Prostate gland (tissue), 2 donors: ENCODE results near the gene APLF. TPM values are rescaled to one million over a fixed set of nuclear protein-coding genes. Genes with fewer than 3 reads are reported as not detected.

ENCODE experiments used
- DNase-seq: peaks from one replicate; pipeline ENCODE4 v3.0.0-alpha.2; 2019; ENCODE audit warnings: low spot score
- H3K27ac ChIP-seq, 2 donors: fragments of 200-600 bp; sonication (generic); 2 replicates each; pipeline ENCODE4 v1.5.1; 2017 to 2019
- H3K27me3 ChIP-seq: fragments of 200-600 bp; sonication (generic); replicated peaks from 2 replicates; pipeline ENCODE4 v1.5.1; 2019; ENCODE audit not compliant: insufficient read depth
- H3K36me3 ChIP-seq, 2 donors: fragments of 200-600 bp; sonication (generic); 1 replicate in 1 of 2; 2 replicates in 1 of 2; pipeline versions ENCODE4 v1.5.1 to v1.8.1; 2017 to 2019
- H3K4me1 ChIP-seq: fragments of 200-600 bp; sonication (generic); replicated peaks from 2 replicates; pipeline ENCODE4 v1.5.1; 2019
- H3K4me3 ChIP-seq, 2 donors: fragments of 200-600 bp; sonication (generic); 2 replicates each; pipeline ENCODE4 v1.5.1; 2017 to 2019
- H3K9me3 ChIP-seq: fragments of 200-600 bp; sonication (generic); 2 replicates; pipeline ENCODE4 v1.5.1; 2017
- CTCF ChIP-seq, 4 experiments: fragments of 200-600 bp in 2 of 4; fragments of 450-650 bp in 2 of 4; sonication (generic) in 2 of 4; IDR thresholded peaks; 1 replicate in 3 of 4; 2 replicates in 1 of 4; pipeline ENCODE4 v1.5.1; 2016 to 2019; ENCODE audit warnings: antibody characterized with exemption in 4 of 4, mild to moderate bottlenecking in 2 of 4, moderate library complexity in 2 of 4
- POLR2A ChIP-seq: fragments of 450-650 bp; IDR thresholded peaks from one replicate; pipeline ENCODE4 v1.6.1; 2016; ENCODE audit warnings: antibody characterized with exemption, mild to moderate bottlenecking
- POLR2AphosphoS5 ChIP-seq: sonication (generic); formaldehyde crosslinking; IDR thresholded peaks from one replicate; pipeline ENCODE4 v1.6.1; 2017; ENCODE audit warnings: antibody characterized with exemption
- WGBS: methylation state at CpG from one replicate; pipeline ENCODE4 v1.1.5; 2018; 5-methylcytosine and 5-hydroxymethylcytosine counted together
- intact Hi-C: fragments of 100-400 bp; cut with DNase I; formaldehyde crosslinking; loops from one replicate; pipeline ENCODE4 v1.14.2; 2022
- total RNA-seq, 2 donors: library from RNA; depleted of rRNA; stranded (reverse); fragments of >200 nt; gene quantifications; one replicate each; pipeline ENCODE4 v1.1.0, GENCODE V29; 2016

Gene APLF
- total RNA-seq, 2 donors from 2014 or later = 7.3 to 10.2 TPM

- intact Hi-C loops = no loop called here
- H3K9me3 ChIP-seq = no peaks in the 10 kb centered on the region
- H3K36me3 ChIP-seq = no peaks in the 10 kb centered on the region
- no peak overlapping the region for H3K4me3 ChIP-seq
- DNase-seq = no peak
- H3K27ac ChIP-seq = no peak overlapping the region
- TF ChIP-seq POLR2AphosphoS5 (no peak), CTCF (IDR thresholded peaks at IDR 0.05) (no peak), POLR2A (no peak)
- 81% methylated on average over 7 of the region's 7 CpGs for WGBS
- peaks cover 3% of the 10 kb centered on the region for H3K4me1 ChIP-seq
- no peaks in the 10 kb centered on the region for H3K27me3 ChIP-seq
These were observed 2.1 kb upstream of the APLF start for GRCh38 chr2:68465081-68465916.

GRCh38 chr2:68466361-68466777, 1.0 kb upstream of the APLF start:
- peaks cover 3% of the 10 kb centered on the region for H3K4me1 ChIP-seq

GRCh38 chr2:68466778-68467076, 658 bp upstream of the APLF start:
- H3K27ac ChIP-seq = peak overlapping the region; percentile 83 to 89
- H3K27me3 ChIP-seq = no peaks in the 10 kb centered on the region
- no peak for DNase-seq
- WGBS = under 1% methylated on average over 18 of the region's 18 CpGs
- intact Hi-C loops = no loop called here
- no peaks in the 10 kb centered on the region for H3K36me3 ChIP-seq
- H3K4me3 ChIP-seq = peak overlapping the region; percentile 56 to 69
- H3K9me3 ChIP-seq = no peaks in the 10 kb centered on the region
- TF ChIP-seq POLR2A (no peak), POLR2AphosphoS5 (no peak), CTCF (IDR thresholded peaks at IDR 0.05) (no peak)
- peaks cover 3% of the 10 kb centered on the region for H3K4me1 ChIP-seq

More at GRCh38 chr2:68466361-68466777, 1.0 kb upstream of the APLF start:
- Histone ChIP-seq H3K9me3 (no peaks in the 10 kb centered on the region), H3K36me3 (no peaks in the 10 kb centered on the region), H3K27me3 (no peaks in the 10 kb centered on the region), H3K27ac (peak overlapping the region; percentile 83 to 89), H3K4me3 (peak overlapping the region; percentile 56 to 69)
- 7% methylated on average over 11 of the region's 11 CpGs for WGBS
- no peak for TF ChIP-seq POLR2AphosphoS5
- peak in 1 of 4 experiments; percentile 19 for TF ChIP-seq CTCF (IDR thresholded peaks at IDR 0.05)
- intact Hi-C loops = no loop called here
- peak; percentile 10 for DNase-seq

GRCh38 chr2:68468801-68469200, 1.4 kb downstream of the APLF start:
- no peak for TF ChIP-seq POLR2AphosphoS5
- no peak for TF ChIP-seq CTCF (IDR thresholded peaks at IDR 0.05)
- TF ChIP-seq POLR2A = no peak
- intact Hi-C loops = no loop called here
- no peak for DNase-seq
- H3K27ac ChIP-seq = no peak overlapping the region
- 70% methylated on average over 2 of the region's 2 CpGs for WGBS
- peaks cover 3% of the 10 kb centered on the region for H3K4me1 ChIP-seq
- no peak overlapping the region for H3K4me3 ChIP-seq
- H3K36me3 ChIP-seq = no peaks in the 10 kb centered on the region
- no peaks in the 10 kb centered on the region for H3K9me3 ChIP-seq
- no peaks in the 10 kb centered on the region for H3K27me3 ChIP-seq

- DNase-seq = no peak
- Histone ChIP-seq H3K36me3 (no peaks in the 10 kb centered on the region), H3K27ac (no peak overlapping the region), H3K9me3 (no peaks in the 10 kb centered on the region), H3K4me3 (no peak overlapping the region), H3K4me1 (peaks cover 3% of the 10 kb centered on the region), H3K27me3 (no peaks in the 10 kb centered on the region)
- intact Hi-C loops = no loop called here
- 58% methylated on average over 1 of the region's 1 CpG for WGBS
- no peak for TF ChIP-seq CTCF (IDR thresholded peaks at IDR 0.05)
- TF ChIP-seq POLR2A = no peak
- TF ChIP-seq POLR2AphosphoS5 = no peak
These were observed 2.5 kb downstream of the APLF start for GRCh38 chr2:68469935-68470334.
